NCI-H524 treated with DMSO at 0.1 percent for 48 hours (cell line): ENCODE results near the gene WFDC10B.
"Not testable (repeated sequence)": the region's sequence is repeated elsewhere in the genome, so short reads cannot be mapped to it uniquely, and the experiment has no call there.

Experiments used
- DNase-seq: peaks from one replicate; lab custom pipeline; 2025; lab: John Stamatoyannopoulos, UW

WFDC10B gene

GRCh38 chr20:45704969-45705637, at the start of gene WFDC10B:
WFDC10B (minus strand) TSS chr20:45705019; CDS start chr20:45685992, 19,027 bp downstream.
- peak; percentile 86 for DNase-seq

DNA sequence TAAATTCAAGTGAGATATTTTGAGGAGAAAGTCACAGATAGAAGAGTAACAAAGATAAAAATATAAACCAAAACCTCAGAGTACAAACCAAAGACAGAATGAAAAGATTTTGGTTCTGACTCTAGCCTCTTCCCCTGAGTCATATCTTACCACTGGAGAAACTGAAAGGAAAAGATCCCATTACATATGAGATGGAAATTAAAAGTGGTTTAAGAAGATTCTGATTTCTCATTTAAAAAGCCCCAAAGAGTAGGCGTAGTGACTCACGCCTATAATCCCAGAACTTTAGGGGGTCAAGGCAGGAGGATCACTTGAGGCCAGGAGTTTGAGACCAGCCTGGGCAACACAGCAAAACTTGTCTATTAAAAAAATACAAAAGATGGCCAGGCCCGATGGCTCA, 47.9 kb upstream of the WFDC10B start:
- DNase-seq, result no peak

- no peak for DNase-seq
Observed at GRCh38 chr20:45751721-45752120, 46.9 kb upstream of the WFDC10B start.

GRCh38 chr20:45745015-45745414, 40.2 kb upstream of the WFDC10B start:
- DNase-seq, result no peak

- no peak for DNase-seq
Observed at GRCh38 chr20:45742596-45742995, 37.8 kb upstream of the WFDC10B start.

GRCh38 chr20:45735988-45736387, 31.2 kb upstream of the WFDC10B start:
- DNase-seq, result no peak

DNA sequence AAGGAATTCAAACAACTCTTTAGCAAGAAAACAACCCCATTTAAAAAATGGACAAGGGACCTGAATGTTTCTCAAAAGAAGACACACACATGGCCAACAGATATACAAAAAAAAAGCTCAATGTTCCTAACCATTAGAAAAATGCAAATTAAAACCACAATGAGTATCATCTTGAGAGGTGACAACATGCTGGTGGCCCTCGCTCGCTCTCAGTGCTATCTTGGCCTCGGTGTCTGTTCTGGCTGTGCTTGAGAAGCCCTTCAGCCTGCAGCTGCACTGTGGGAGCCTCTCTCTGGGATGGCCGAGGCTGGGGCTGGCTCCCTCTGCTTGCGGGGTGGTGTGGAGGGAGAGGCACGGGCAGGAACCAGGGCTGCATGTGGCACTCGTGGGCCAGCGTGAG, 30.7 kb upstream of the WFDC10B start:
- no peak for DNase-seq

- no peak for DNase-seq
Observed at GRCh38 chr20:45732199-45732598, 27.4 kb upstream of the WFDC10B start.

DNA sequence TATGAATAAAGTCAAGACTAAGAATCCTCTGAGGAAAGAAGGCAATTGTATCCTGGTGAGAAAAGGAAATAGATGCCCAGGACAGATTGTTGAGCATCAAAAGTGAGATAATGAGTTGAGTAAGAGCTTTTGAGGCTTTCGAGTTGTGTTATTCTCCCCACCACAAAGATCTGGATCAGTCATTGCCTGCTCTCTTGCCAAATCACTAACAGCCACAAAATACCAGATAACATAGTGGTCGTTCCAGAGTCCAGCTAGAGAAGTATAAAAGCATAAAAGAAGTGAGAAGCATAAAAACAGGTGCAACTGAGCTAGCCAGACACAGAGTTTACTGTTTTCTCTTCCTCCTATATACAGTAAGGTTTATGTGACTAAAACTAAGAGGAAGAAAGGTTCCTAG, 22.2 kb upstream of the WFDC10B start:
- DNase-seq, result no peak

GRCh38 chr20:45725134-45725533, 20.3 kb upstream of the WFDC10B start:
- DNase-seq, result no peak

DNA sequence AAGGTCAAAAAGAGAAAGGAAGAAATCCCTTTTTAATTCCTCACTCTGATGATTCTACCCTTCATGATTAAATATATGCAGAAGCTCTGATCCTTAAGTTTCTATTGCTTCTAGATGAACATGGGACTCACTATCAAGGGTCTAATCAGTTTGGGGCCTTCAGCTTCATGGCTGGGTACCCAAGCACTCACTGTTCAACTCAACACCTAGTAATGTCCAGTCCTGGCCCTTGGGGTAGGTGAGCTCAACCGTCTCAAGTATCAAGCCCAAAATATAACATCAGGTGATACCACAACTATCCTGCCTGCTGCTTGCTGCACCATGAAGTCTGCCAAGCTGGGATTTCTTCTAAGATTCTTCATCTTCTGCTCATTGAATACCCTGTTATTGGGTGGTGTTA, 17.2 kb upstream of the WFDC10B start, which contains the start of gene SPINT4:
TSS of gene SPINT4 (plus strand) at position 301 of the 400 bp plus-strand sequence. CDS start at position 322, 21 bp downstream.
- no peak for DNase-seq

DNA sequence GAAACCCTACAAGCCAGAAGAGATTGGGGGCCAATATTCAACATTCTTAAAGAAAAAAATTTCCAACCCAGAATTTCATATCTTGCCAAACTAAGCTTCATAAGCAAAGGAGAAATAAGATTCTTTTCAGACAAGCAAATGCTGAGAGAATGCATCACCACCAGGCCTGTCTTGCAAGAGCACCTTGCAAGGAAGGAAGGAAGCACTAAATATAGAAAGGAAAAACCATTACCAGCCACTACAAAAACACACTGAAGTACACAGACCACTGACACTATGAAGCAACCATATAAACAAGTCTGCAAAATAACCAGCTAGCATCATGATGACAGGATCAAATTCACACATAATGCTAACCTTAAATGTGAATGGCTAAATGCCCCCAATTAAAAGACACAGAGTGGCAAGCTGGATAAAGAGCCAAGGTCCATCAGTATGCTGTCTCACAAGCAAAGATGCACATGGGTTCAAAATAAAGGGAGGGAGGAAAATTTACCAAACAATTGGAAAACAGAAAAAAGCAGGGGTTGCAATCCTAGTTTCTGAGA, 11.4 kb upstream of the WFDC10B start:
- not testable (repeated sequence) for DNase-seq

DNA sequence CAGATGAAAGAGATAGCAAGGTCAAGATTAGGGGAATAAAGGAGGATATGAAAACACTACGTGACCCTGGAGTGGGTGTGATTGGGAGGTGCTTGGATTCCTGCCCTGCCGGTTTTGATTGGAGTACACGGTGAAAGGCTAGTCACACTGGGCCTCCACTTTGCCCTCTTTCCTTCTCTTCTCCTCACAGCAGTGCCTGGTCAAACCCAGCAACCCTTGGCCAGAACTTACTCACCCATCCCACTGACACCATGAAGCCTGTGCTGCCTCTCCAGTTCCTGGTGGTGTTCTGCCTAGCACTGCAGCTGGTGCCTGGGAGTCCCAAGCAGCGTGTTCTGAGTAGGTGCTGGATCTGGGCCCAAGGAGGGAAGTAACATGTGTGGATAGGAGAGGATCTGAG, 2.9 kb downstream of the WFDC10B start, which contains the start of gene WFDC13:
TSS of gene WFDC13 (plus strand) at position 166 of the 400 bp plus-strand sequence. CDS start at position 252, 86 bp downstream.
- no peak for DNase-seq

DNA sequence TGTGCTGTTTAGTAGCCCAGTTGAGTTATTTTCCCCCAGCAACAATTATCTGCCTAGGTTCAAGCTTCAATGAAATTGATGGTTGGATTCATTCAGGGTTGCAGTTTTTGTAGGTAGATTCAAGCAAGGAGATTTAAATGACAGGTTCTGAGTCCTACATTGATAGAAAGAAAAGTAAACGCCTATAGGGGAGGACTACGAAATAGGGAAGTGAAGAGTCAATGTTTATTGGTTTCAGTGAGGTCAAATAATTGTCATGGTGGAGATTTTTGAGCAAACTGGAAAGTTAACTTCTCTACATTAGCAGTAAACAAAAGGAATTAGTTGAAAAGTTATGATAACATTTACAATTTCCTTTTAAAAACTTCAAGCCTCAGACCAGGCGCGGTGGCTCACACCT, 3.7 kb downstream of the WFDC10B start:
- no peak for DNase-seq

DNA sequence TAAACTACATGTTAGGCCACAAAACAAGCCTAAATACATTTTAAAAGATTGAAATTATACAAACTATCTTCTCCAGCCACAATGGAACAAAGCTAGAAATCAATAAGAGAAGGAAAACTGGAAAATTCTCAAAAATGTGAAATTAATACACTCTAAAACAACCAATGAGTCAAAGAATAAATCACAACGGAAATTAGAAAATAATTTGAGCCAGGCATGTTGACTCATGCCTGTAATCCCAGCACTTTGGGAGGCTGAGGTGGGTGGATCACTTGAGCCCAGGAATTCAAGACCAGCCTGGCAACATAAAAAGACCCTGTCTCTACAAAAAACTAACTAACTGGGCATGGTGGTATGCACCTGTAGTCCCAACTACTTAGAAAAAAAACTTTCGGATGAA, 9.3 kb downstream of the WFDC10B start:
- DNase-seq, result no peak

GRCh38 chr20:45693346-45693745, 11.5 kb downstream of the WFDC10B start:
- DNase-seq, result not testable (repeated sequence)

DNA sequence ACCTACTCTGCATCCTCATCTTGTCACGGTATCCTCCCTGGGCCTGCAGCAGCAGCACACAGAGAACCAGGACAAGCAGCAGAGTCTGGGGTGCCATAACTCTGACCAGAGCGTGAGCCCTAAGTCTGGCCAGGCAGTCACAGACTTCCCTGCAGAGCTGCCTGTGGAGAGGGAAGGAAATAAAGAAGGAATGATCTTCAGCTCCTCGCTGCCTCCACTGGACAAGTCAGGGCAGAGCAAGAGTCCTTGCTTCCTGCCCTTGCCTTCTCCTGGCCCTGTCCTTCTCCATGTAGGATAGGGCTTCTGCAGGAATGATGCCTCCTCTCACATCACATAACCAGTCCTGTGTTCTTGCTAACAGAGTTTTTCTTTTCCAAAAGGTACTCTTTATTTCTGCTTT, 18.9 kb downstream of the WFDC10B start:
- DNase-seq, result no peak

DNA sequence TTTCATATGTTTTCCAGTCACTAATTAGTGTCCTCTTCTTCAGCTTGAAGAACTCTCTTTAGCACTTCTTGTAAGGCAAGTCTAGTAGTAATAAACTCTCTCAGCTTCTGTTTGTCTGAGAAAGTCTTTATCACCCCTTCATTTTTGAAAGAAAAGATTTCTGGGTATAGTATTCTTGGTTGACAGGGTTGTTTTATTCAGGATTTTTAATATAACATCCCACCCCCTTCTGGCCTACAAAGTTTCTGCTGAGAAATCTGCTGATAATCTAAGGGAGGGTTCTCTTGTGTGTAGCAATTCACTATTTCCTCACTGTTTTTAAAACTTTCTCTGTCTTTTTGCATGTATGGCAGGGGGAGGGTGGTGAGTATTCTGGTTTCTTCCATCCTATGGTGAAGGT, 25.2 kb downstream of the WFDC10B start:
- DNase-seq, result no peak

GRCh38 chr20:45672765-45673164, 32.1 kb downstream of the WFDC10B start:
- DNase-seq, result no peak

DNA sequence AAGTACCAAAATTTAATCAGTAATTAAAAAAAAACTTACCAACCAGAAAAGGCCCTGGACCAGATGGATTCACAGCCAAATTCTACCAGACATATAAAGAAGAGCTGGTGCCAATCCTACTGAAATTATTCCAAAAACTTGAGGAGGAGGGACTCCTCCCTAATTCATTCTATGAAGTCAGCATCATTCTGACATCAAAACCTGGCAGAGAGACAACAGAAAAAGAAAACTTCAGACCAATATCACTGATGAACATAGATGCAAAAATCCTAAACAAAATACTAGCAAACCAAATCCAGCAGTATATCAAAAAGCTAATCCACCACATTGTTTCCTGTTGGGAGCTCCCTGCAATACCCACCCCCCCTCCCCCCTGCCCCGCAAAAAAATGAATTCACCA, 34.7 kb downstream of the WFDC10B start, which contains the start of gene WFDC11:
TSS of gene WFDC11 (minus strand) at position 101 of the 400 bp plus-strand sequence. CDS start 19,639 bp downstream, outside the sequence.
- DNase-seq, result no peak

- DNase-seq, result not testable (repeated sequence)
Observed at GRCh38 chr20:45657038-45657437, 47.8 kb downstream of the WFDC10B start.

GRCh38 chr20:45651726-45652125, 53.1 kb downstream of the WFDC10B start:
- not testable (repeated sequence) for DNase-seq

DNA sequence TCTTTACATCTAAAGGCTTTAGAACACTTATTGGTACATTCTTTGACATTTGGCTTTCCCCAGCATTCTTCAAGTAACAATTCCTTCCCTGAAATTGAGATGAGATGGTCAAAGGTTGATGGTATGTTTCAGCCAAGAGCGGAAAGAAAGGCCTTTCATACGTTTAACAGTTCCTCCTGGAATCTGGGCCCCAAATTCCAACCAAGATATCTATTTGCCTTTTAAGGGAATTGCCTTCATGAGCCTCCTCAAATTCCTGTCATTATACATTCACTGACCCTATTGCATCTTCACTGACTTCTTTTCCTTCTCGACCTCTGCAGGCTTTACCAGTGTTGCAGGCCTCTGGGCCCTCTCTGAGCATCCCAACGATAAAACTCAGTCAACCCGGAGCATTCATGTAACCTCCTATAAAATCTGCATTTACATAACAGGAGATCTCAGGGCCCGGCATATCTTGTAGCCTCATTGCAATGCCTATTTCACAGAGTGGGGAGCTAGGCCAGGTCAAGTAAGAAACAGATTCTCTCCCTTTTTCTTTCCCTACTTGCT, 55.4 kb downstream of the WFDC10B start:
- DNase-seq, result no peak
